Tongue (tissue), 2 donors: ENCODE results near the gene SIGMAR1. TPM values are rescaled to one million over a fixed set of nuclear protein-coding genes. Genes with fewer than 3 reads are reported as not detected.

Experiments
- DNase-seq: peaks from one replicate; pipeline ENCODE4 v3.0.0-alpha.2; 2015
- total RNA-seq: library from RNA; depleted of rRNA; stranded (reverse); fragments of >200 nt; gene quantifications from one replicate; pipeline ENCODE4 v1.2.3, GENCODE V29; 2014

The SIGMAR1 gene
- total RNA-seq = 36.5 TPM

DNA sequence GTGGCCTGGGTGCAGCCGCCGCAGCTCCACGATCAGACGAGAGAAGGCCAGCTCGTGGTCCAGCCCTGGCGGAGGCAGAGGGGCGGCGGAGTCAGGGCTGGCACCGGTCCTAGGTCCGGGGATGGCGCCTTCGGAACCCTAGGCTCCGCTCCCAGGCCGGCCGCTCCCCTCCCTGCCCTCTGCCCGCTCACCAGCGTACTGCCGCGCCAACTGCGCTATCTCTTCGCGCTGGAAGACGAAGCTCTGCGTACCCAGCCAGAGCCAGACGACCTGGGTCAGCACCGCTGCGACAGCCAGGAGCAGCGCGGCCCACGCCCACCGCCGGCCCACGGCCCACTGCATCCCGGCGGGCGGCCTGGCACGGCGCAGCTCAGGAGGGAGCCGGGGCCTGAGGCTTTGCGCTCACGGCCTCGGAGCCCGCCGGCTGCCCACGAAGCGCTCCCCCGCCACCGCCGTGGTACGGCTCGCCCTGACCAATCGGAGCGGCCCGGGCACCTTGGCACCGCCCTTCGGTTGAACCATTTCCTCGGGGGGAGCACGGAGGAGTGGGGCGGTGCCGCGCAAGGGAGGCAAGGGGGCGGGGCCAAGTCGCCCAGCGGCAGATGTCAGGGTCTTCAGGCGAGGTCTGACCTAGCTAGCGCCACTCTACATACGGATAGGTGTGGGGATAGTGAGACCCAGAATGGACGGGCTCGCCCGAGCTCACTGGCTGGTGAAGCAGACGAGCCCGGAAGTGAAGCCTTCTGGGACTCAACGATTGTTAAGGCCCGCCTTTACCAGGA is at the start of gene SIGMAR1:
Gene SIGMAR1 (minus strand): TSS at position 432 of the 782 bp plus-strand sequence. CDS start 90 bp downstream, at position 342.
- peak; percentile 97 for DNase-seq

DNA sequence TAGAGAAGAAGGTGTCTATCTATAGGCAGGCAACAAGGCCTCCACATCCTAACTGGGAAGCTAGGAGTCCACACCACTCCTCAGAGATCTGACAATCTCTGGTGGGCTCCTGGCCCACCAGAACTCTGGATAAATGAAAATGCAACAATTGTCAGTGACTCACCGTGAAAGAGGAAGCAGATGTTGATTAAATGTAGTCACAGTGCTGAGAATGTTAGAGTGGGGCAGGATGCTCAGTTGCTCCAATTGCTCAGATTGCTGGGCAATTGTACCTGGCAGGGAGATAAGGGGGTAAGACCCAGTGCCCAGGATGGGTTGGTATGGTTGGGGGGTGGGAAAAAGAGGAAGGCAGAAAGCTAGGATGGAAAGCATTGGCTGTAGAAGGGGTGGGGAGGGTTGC is 49.1 kb upstream of the SIGMAR1 start:
- DNase-seq = no peak

DNA sequence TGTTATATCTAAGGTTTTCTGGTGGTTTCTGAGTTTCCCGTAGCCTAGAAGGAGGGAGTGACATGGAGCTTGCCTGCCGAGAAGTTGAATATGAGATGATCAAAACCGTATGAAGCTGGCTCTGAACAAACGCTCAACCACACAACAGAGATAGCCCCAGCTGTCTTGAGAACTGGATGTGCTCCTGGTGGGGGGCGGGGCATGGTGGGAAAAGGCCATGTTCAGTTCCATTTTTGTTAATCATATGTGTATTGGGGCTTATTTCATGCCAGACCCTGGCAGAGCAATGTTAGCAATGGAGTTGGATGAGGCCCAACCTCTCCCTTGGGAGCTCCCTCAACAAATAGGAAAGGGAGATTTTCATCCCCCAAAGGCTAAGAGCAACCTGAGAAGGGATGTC is 48.6 kb upstream of the SIGMAR1 start:
- no peak for DNase-seq

DNA sequence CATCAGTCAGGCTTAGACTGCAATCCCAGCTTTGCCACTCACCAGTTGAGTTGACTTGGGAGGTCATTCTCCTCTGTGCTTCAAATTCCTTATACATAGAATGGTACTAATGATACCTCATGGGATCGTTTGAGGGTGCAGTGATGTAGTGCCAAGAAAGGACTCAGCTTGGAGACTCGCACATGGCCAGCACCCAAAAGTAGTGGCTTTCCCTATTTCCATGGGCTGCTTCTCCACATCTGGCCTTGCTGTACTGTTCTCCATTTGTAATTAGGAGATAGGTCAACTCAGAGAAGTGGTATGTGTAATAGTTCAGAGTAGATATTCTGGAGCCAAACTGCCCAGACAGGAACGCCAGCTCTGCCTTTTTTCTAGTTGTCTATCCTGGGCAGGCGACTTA is 48.0 kb upstream of the SIGMAR1 start:
- DNase-seq = no peak

DNA sequence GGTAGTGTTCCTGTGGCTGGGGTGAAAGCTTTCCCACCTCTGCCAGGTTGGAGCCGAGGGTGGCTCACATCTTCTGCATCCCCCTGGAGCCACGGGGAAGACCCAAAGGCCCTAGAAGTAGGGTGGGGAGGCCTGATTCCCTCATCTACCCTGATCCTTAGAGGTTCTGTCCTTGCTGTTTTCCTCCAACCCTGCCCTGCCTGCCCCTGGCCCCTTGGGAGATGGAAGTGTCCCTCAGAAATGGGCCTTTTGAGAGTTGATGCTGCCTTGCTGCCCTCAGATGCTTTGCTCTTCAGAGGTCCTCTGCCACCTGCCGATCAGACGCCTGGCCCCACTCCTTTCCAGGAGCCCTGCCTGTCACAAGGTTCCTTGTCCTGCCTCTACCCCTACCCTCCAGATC is 47.2 kb upstream of the SIGMAR1 start:
- no peak for DNase-seq

DNA sequence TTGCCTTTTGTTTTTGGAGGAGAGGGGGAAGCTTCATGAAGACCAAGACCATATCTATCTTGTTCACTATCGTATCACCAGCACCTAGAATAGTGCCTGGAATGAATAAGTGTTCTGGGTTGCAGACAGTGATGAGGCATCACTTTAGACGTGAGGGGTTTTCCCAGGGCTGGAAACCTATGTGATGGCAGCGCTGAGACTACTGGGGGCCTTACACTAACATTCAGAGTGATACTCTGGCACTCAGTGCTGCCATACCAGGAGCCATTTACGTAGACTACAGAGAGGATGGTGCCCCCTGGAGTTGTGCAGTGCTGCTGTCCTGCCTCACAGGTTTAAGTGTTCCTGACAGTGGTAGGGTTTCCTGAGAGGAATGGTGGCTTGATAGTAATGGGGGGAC is 46.6 kb upstream of the SIGMAR1 start:
- no peak for DNase-seq

DNA sequence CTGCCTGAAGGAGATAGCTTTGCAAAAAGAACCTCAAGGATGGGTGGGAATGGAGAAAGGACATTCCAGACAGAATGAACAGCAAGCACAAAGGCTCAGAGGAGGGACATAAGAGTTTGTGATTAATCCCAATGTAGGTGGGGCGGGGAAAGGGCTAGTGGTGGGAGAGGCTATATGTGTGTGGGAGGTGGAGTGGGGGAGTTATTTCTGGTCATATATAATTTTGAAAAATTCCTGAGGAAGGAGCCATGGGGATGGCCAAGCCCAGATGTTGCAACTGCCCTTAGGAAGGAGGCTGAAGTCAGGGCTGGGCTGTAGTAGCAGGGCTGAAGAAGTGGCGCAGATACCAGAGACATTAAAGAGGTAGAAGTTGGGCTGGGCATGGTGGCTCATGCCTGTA is 38.3 kb upstream of the SIGMAR1 start:
- DNase-seq = no peak

DNA sequence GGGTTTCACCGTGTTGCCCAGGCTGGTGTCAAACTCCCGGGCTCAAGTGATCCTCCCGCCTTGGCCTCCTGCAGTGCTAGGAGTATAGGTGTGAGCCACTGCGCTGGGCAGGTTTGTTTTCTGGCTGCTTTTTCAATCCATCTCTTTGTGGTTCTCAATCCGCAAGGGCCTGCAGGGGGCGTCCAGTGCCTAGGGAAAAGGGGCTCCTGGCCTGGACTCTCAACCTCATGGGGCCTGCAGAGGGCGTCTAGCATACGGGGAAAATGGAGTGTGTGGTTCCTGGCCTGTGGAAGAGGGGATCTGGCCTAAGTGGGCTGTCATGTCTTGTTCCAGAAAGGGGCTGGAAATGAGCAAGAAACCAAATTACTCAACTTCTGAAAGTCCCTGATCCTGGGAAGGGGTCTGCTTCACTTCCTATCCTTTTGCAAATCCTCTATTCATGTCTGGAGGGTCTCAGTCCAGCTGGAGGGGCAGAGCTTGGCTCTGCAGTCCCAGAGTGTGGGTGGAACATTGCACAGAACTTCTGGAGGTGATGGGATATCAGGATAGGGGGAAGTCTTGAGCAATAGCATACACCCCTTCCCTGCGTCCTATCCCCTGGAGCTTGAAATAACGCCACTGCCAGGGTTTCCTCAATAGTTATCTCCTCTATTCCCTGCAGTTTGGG is 37.6 kb upstream of the SIGMAR1 start:
- DNase-seq = peak; percentile 70

DNA sequence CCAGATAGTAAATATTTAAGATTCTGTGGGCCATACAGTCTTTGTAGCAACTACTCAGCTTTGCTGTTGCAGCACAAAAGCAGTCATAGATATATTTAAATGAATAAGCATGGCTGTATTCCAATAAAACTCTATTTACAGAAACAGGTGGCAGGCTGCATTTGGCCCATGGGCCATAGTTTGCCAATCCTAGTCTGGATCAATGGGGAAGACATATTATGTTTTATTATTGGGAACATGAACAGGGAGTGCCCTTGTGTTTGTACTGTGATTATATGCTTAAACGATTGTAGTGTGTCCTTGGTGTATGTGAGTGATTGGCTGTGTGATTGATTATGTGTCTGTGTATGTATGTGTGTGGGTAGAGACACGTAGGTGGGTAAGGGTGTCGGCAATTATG is 36.9 kb upstream of the SIGMAR1 start:
- DNase-seq = no peak

DNA sequence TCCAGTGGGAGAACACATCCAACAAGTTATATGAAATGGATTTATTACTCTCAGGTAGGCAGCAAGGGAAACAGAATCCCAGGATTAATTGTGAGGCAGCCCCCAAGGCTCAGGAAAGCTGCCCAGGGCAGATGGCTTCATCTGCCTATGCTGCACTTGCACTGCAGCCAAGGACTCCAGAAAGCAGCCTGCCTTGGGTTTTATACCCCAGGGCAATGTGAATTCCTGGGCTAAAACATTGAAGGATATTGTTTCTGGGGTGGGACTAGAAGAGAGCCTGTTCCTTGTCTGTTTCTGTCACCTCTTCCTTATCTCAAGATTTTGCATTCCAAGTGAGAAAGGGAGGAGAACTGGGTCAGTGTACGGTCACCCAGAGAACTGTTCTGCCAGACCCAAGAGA is 33.7 kb upstream of the SIGMAR1 start:
- no peak for DNase-seq

DNA sequence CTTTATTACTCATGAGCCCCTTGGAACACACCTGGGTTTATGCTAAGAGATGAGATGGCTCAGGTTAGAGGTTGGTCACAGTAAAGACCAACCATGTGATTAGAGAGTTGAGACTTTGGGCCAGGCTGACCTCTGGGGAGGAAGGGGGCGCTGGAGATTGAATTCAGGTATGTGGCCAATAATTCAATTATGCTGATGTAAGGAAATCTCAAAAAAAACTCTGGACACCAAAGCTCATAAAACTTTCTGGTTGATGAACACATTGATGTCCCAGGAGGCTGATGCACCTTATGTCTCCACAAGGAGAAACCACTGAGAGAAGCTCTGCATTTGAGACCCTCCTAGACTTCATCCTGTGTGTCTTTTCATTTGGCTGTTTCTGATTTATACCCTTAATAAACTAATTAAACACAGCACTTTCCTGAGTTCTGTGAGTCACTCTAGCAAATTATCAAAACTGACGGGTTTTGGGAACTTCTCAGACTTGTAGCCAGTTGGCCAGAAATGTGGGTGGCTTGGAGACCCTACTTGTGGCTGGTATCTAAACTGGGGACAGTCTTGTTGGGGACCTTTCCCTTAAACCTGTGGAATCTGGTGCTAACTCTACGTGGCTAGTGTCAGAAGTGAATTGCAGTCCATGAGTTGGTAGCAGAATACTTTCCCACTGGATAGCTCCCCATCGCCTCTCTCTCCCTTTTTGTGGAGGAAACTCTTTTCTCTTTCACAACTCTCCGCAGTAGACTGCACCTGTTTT is 32.4 kb upstream of the SIGMAR1 start:
- DNase-seq = no peak

DNA sequence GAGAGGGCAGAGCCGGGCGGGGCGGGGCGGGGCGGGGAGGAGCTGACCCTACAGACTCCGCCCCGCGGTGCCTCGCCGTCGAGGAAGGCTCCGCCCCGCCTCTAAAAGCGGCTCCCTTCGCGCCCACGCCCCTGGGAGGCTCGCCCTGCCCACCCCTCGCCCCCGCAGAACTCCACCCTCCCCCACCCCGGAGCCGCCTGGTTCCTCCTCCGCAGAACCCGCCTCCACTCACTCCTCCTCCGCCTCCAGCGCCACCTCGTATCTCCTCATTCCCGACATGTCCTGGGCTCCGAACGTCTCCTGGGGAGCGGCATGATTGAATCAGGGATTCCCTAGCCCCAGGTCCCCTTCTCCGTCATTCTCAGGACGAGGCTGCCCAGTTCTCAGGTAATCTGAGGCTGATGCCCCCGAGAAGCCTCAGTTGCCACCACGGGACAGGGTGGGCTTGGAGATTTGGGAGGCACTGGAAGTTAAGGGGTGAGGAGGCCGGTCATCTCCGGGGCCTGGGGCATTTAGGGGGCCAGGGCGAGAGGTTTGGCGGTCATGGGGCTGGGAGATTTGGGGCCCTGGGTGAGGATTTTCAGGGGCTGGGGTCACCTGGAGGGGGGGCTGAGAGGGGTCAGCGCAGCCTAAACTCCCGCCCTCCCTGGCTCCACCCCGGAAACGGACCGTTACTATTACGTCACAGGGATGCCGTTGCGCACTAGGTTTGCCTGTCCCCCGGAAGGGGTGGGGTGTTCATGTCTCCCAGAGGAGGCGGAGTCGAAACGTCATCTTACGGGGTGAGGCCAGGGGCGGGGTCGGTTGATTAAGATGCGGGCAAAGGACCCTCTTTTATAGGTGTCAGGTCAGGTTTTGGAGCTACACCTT is 28.0 kb upstream of the SIGMAR1 start:
- peak; percentile 98 for DNase-seq

DNA sequence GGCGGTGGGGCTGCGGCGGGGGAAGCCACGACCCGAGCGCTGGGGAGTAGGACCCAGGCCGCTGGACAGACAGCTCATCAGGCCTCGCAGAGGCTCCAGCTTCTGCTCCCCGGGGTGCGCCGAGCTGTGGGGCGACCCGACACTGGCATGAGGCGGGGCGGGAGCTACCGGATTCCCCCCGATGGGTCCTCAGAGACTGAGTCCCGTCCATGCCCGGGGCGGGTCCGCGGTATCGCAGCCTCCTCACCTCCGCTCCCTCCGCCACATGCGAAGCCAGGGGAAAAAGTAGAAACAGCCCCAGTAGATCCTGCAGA is 27.4 kb upstream of the SIGMAR1 start:
- DNase-seq = no peak

DNA sequence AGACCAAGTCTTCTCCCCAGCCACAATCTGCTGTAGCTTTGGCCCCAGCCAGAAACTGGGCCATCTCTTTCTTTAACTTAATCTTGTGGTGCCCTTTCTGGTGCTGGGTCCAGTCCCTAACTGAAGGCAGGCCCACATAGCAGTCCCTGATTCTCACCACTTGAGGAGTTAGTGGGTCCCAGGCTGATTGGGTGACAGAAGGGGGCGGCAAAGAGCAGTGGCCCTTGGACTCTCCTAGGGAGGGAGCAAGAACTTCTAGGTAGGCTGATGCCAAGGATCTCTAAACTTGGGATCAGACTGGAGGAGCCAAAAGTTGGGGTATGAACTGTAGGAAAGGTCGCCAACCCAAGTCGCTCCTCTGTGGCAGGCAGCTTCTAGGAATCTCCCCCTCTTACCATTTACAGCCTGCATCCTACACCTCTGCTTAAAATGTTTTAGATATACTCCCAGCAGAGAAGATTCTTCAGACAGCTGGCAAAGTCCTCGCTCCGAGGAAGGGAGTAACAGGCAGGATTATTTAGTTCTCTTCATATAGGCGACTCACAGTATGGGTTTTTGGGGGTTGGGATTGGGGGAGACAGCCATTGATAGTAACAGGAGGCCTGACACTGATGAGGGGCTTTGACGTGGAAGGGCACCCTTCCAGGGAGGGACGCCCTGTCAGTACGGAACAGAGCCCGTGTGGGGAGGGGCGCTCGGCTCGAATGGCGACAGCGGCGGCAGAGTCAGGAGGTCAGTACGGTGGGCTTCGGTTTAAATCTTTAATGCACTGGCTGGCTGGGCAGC is 26.9 kb upstream of the SIGMAR1 start:
- peak; percentile 86 for DNase-seq

DNA sequence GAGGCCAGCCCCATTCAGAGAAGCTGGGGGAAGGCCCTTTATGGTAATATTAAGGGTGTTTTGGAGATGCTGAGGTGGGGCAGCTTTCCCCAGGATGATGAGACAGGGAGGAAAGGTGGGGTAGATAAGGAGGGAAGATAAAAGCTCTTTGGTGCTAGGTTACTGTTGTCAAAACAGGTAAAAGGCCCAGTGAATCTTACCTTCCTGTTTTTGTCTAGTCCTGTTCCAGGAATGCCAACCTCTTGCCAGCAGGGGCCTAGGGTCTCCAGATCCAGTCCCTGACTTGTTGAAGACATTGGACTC is 25.7 kb upstream of the SIGMAR1 start:
- DNase-seq = no peak

DNA sequence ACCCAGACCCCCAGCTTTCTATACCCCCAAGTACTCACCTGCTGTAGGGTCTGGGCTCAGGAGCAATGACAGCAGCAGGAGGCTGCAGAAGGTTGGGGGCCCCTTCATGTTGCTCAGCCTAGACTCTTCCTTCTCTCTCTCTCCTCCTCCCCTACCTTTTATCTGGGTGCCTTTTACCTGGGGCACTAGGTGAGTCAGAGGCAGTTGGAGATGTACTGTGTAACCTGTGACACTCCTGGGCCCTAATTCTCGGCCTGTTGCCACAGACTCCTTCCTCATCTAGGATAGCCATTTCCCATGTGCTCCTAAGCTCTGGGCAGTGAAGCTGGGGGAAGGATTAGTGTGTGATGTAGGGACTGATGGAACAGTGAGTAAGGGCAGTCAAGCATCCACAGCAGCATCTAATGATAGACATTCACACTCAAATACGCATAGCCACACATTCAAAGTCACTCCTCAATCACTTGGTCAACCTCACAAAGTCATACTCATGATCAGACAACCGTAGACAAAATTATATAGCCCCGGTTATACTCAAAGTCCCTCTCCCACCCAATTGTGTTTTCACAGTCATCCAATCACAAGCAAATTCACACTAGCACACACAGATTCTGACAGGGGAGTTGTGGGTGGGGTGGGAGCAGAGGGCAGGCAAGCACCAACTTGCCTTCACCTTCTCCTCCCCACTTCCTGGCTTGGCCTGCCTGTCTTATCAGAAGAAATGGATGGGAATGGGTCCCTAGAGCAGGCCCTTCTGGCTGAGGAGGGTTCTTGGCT is 25.1 kb upstream of the SIGMAR1 start, which contains the start of gene CCL27:
Gene CCL27 (minus strand): TSS at position 132 of the 777 bp plus-strand sequence. CDS start 24 bp downstream, at position 108.
- DNase-seq = no peak

DNA sequence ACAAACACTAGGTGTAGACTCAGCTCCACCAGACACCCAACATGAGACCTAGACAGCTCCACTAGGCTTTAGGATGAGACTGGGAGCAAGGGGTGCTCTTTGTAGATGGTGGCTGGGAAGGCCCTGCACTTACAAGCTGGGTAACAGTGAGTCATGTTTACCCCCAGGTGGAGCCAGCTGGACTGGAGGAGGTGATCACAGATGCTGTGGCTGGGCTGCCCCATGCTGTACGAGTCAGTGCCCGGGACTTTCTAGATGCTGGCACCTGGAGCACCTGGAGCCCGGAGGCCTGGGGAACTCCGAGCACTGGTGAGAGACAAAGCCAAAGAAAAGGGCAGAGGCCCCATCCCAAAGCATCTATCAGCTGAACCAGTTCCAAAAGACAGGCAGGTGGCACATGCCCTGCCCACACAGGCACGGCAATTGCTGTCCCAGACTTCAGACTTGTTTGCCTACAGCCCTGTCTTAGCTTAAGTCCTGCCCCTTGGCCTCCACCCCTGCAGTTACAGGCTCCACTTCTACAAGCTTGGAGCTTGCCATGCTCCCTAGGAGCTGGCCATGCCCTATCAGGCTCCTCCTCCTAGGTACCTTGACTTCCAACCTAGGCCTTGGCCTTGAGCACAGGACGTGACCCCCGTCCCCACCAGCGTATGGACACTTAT is 22.1 kb upstream of the SIGMAR1 start:
- no peak for DNase-seq

DNA sequence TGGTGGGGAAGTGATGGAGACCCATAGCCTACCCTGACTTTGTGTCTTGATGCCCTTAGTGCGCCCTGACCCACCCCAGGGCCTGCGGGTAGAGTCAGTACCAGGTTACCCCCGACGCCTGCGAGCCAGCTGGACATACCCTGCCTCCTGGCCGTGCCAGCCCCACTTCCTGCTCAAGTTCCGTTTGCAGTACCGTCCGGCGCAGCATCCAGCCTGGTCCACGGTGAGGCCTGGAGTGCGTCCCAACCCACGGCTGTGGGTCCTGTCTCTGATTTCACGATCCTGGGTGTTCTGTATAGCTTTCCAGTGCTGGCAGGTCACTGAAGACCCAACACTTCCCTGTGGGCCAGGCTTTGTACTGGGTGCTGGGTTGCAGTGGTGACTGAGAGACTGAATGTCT is 20.9 kb upstream of the SIGMAR1 start:
- DNase-seq = no peak

DNA sequence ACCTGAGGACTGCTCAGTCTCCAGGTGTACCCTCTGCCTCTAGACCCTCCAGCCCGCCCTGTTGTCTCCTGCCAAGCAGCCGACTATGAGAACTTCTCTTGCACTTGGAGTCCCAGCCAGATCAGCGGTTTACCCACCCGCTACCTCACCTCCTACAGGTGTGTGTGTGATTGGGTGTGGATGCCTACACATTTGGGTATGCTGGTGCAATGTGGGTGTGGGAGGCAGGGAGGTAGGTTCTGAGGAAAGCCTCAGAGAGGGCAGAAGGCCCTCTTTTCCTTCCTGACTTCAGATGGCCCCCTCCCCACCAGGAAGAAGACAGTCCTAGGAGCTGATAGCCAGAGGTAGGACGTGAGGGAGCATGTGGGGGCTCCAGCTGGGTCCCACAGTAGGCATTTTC is 19.4 kb upstream of the SIGMAR1 start:
- DNase-seq = no peak

DNA sequence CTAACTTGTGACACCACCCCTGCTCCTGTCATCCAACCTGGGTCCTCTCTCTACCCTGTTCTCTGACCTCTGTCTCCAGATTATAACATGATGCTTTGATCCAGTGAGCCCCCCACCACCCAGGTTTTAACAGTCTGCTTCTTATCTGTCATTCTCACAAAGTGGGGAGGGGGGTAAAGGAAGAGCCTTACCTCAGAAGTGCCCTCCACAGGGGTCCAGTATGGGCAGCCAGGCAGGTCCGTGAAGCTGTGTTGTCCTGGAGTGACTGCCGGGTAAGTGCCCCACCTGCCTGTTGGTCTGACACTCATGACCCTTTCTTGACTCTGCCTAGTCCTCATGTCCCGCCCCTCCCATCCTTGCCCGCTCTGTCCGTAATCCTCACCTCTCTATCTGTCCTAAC is 17.8 kb upstream of the SIGMAR1 start:
- DNase-seq = no peak
